ENCODE results near the gene APOD.
"Not testable (repeated sequence)": the region's sequence is repeated elsewhere in the genome, so short reads cannot be mapped to it uniquely, and the experiment has no call there.

Gene APOD

DNA sequence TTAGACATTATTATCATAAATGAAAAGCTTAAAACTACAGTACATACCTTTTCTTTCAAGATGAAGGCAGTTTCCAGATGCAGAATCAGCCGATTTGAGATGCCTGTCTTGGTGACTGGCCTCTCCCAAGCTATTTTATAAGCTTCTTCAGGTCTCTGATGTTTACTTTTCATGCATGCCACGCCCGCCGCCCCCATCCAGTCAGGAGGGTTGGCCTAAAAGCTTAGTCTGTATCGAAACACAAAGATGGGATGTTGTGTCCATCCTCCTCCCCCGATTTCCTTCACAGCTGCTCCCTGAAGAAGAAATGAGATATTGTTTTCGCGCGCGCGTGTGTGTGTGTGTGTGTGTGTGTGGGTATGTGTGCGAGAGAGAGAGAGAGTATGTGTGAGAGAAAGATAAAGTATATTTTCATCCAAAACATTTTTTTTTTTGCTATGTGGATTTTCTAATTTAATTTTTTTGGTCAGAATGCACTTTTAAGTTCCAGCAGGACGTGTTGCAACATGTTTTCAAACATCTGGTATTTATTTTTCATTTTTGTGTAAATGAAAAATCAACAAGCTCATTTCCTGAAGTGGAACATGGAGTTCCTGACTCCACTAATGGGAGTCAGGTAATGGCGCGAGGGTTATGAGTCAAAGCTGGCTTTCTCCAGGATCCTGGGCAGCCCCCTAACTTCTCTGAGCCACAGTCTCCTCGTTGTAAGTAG lies at the start of gene APOD:
APOD (minus strand) TSS at position 110 of the 712 bp plus-strand sequence. CDS start 4,479 bp downstream, outside the sequence.
- Histone ChIP-seq H3K27me3 (ENCODE audit: control insufficient read depth, insufficient read depth, low read length) (no peaks in the 10 kb centered on the region), H3K9me3 (ENCODE audit: control insufficient read depth, low read depth, low read length) (no peaks in the 10 kb centered on the region), H3K36me3 (ENCODE audit: control insufficient read depth, low read depth, low read length) (no peaks in the 10 kb centered on the region), H3K27ac (ENCODE audit: low read length) (no peak within 1 kb of the TSS), H3K4me1 (ENCODE audit: control insufficient read depth, low read depth, low read length) (no peaks in the 10 kb centered on the region), H3K9ac (ENCODE audit: low read length) (no peak within 1 kb of the TSS), H3K4me3 (ENCODE audit: low read length) (no peak within 1 kb of the TSS)

DNA sequence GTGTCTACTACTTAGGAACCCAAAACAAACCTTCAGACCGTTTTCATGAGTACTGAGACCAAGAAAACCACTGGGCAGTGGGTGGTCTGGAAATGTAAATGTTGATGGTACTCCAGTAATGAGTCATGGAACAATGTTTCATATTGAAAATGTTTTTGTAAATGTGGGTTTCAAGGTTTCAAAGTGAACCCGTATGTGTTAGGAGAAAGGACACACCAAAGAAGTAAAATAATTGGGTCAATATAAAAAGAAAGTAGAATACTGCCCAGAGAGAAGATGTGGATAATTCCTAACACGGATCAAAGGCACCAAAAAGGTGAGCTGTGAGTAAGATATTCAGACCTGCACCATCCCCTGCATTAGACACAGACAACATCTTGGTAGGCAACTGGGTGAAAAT lies 49.6 kb upstream of the APOD start:
- not testable (repeated sequence) for H3K4me3 ChIP-seq (ENCODE audit: low read length); H3K9me3 ChIP-seq (ENCODE audit: control insufficient read depth, low read depth, low read length); H3K27ac ChIP-seq (ENCODE audit: low read length); H3K36me3 ChIP-seq (ENCODE audit: control insufficient read depth, low read depth, low read length); H3K4me1 ChIP-seq (ENCODE audit: control insufficient read depth, low read depth, low read length); H3K9ac ChIP-seq (ENCODE audit: low read length); H3K27me3 ChIP-seq (ENCODE audit: control insufficient read depth, insufficient read depth, low read length)

DNA sequence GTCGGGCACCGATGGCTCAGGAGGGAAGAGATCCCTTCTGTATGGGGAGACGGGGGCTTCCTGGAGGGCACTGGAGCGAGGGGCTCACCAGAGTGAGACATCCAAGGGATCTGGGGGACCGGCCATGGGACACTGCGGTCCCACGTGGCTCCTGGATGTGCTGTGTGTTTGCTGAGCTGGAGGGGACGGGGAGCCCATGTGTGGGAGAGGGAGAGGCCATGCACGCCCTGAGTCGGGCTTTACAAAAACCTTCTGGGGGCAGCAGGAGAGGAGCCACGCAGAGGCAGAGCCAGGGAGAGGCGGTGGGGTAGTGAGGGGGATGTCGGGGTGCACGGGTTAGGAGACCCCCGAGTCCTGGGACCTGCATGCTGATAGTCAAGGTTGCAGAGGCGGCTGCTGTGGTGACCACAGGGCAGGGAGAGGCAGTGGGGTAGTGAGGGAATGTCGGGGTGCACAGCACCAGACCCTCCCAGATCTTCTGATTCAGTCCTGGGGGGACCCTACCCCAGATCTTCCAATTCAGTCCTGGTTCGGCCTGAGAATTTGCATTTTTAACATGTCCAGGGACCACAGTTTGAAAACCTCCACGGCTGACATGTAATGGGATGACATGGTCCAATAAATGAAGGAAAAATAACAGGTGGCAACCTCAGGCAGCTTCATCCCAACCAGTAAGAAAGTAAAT lies 48.9 kb upstream of the APOD start:
- H3K4me3 ChIP-seq (ENCODE audit: low read length); H3K4me1 ChIP-seq (ENCODE audit: control insufficient read depth, low read depth, low read length); H3K36me3 ChIP-seq (ENCODE audit: control insufficient read depth, low read depth, low read length); H3K27me3 ChIP-seq (ENCODE audit: control insufficient read depth, insufficient read depth, low read length); H3K9me3 ChIP-seq (ENCODE audit: control insufficient read depth, low read depth, low read length); H3K27ac ChIP-seq (ENCODE audit: low read length); H3K9ac ChIP-seq (ENCODE audit: low read length): not testable (repeated sequence)

DNA sequence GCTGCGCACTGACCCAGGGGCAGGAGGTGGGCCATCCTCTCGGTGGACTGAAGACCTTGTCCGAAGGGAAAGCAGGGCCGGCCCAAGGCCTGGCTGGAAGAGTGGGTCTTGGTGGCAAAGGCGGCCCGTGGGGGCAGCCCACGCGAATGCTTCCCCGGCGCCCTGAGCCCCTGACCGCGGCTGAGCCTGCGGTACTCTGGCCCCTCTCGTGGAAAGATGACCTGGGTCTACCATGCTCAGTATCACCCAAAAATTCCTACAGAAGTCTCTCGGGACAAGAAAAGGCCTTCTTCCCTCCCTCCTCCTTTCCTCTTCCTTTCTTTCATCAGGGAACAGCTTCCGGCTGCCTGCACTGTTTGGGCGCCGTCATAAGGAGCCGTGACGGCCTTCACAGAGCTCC lies 48.3 kb upstream of the APOD start:
- H3K9ac ChIP-seq (ENCODE audit: low read length); H3K4me3 ChIP-seq (ENCODE audit: low read length); H3K27me3 ChIP-seq (ENCODE audit: control insufficient read depth, insufficient read depth, low read length); H3K36me3 ChIP-seq (ENCODE audit: control insufficient read depth, low read depth, low read length); H3K27ac ChIP-seq (ENCODE audit: low read length); H3K9me3 ChIP-seq (ENCODE audit: control insufficient read depth, low read depth, low read length): not testable (repeated sequence)
- peaks cover 10% of the 10 kb centered on the region for H3K4me1 ChIP-seq (ENCODE audit: control insufficient read depth, low read depth, low read length)

DNA sequence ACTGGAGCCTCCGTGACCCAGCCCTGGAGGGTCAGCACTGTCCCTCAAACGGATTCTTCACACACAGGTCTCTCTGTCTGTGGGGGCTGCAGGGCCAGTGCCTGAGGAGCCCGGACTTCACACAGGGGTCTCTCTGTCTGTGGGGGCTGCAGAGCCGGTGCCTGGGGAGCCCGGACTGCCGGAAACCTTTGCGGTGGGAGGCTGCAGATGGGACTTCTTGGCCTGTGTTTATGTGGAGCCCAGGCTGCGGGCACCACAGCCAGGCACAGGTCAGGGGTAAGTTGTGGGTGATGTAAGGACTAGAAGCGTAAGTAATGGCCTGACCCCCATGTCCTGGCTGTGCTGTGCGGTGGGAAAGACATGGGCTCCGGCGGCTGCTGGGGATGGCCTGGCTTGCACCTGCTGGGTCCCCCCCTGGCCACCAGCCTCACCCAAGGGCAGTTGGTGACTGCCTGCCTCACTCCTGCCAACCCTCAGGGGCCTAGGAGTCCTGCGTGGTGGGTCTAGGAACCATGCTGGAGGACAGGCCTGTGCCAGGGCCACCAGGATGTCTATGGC lies 47.3 kb upstream of the APOD start:
- H3K36me3 ChIP-seq (ENCODE audit: control insufficient read depth, low read depth, low read length); H3K9ac ChIP-seq (ENCODE audit: low read length); H3K27ac ChIP-seq (ENCODE audit: low read length); H3K4me3 ChIP-seq (ENCODE audit: low read length); H3K27me3 ChIP-seq (ENCODE audit: control insufficient read depth, insufficient read depth, low read length); H3K9me3 ChIP-seq (ENCODE audit: control insufficient read depth, low read depth, low read length): not testable (repeated sequence)
- H3K4me1 ChIP-seq (ENCODE audit: control insufficient read depth, low read depth, low read length), result peaks cover 12% of the 10 kb centered on the region

DNA sequence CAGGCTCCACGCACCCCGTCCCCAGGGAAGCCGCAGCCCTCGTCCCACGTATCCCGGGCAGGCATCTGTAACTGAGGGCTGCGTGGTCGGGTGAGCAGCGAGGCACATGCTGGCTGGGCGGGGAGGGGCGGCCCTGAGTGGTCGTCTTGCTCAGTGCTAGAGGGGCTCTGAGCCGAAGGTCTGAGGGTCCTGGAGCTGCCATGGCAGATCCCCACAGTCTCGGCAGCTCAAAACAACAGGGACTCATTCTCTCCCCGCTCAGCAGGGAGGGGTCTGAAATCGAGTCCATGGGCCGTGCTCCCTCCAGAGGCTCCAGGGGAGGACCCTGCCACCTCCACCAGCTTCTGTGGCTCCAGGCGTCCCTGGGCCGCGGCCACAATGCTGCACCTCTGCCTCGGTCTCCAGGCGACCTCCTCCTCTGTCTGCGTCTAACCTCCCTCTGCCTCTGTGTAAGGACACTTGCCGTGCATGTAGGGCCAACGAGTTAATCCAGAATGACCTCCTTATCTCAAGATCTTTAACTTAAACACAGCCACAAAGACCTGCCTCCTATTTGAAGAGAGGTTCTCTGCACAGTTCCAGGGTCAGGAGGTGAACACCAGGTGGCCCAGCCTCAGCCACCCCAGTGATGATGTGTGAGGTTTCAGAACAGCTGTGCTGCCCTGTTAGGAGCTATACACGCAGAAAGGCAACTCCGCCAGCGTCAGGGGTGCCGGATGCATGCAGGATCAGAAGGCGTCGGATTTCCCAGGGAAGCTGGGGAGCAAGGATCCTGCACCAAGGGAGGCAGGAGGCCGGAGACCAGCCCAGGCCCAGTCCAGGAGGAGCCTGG lies 46.6 kb upstream of the APOD start:
- not testable (repeated sequence) for H3K9ac ChIP-seq (ENCODE audit: low read length); H3K4me3 ChIP-seq (ENCODE audit: low read length); H3K27me3 ChIP-seq (ENCODE audit: control insufficient read depth, insufficient read depth, low read length); H3K27ac ChIP-seq (ENCODE audit: low read length); H3K9me3 ChIP-seq (ENCODE audit: control insufficient read depth, low read depth, low read length); H3K36me3 ChIP-seq (ENCODE audit: control insufficient read depth, low read depth, low read length)
- peaks cover 12% of the 10 kb centered on the region for H3K4me1 ChIP-seq (ENCODE audit: control insufficient read depth, low read depth, low read length)

DNA sequence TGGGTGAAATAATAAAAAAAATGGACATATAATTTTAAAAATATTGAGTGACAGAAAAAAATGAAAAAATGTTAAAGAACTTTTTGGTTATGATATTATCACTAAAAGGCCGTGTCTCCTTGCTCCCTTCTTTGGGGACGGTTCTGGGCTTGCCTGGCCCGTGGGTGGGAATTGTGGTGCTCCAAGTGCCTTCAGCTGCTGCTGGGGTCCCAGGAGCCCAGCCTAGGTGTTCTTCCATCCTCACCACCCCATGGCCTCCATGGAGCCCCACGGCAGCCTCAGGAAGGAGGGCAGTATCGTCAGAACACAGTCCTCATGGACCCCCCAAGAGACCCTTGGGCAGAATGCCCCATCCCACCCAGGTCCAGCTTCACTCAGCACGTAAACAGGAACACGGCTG lies 45.9 kb upstream of the APOD start:
- H3K27ac ChIP-seq (ENCODE audit: low read length); H3K9ac ChIP-seq (ENCODE audit: low read length); H3K4me3 ChIP-seq (ENCODE audit: low read length); H3K9me3 ChIP-seq (ENCODE audit: control insufficient read depth, low read depth, low read length); H3K27me3 ChIP-seq (ENCODE audit: control insufficient read depth, insufficient read depth, low read length); H3K36me3 ChIP-seq (ENCODE audit: control insufficient read depth, low read depth, low read length): not testable (repeated sequence)
- H3K4me1 ChIP-seq (ENCODE audit: control insufficient read depth, low read depth, low read length), result peaks cover 12% of the 10 kb centered on the region

DNA sequence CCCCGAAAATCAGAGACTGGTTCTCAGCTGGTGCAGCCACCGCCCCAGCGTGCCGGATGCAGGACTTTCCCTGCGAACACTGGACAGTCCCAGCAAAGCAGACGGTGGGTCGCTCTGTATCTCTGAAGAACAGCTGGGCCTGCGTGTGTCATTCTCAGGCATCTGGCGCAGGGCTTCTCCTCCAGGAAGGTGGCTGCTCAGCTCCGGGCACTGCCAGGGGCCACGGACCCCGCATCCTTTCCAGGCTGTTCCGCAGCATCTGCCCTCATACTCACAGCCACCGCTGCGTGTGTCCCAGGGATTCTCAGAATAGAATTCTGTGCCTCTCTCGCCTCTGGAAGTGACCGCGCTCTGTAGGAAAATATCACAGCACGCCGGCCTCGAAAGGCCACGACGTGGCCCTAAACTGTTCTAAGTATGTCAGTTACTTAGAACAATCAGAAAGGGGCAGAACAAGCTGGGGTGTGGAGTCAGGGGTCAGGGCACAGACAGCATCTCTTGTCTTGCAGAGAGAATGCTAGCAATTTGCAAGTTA lies 44.7 kb upstream of the APOD start:
- H3K27me3 ChIP-seq (ENCODE audit: control insufficient read depth, insufficient read depth, low read length); H3K4me3 ChIP-seq (ENCODE audit: low read length); H3K9ac ChIP-seq (ENCODE audit: low read length); H3K36me3 ChIP-seq (ENCODE audit: control insufficient read depth, low read depth, low read length); H3K27ac ChIP-seq (ENCODE audit: low read length); H3K9me3 ChIP-seq (ENCODE audit: control insufficient read depth, low read depth, low read length): not testable (repeated sequence)
- peaks cover 12% of the 10 kb centered on the region for H3K4me1 ChIP-seq (ENCODE audit: control insufficient read depth, low read depth, low read length)

DNA sequence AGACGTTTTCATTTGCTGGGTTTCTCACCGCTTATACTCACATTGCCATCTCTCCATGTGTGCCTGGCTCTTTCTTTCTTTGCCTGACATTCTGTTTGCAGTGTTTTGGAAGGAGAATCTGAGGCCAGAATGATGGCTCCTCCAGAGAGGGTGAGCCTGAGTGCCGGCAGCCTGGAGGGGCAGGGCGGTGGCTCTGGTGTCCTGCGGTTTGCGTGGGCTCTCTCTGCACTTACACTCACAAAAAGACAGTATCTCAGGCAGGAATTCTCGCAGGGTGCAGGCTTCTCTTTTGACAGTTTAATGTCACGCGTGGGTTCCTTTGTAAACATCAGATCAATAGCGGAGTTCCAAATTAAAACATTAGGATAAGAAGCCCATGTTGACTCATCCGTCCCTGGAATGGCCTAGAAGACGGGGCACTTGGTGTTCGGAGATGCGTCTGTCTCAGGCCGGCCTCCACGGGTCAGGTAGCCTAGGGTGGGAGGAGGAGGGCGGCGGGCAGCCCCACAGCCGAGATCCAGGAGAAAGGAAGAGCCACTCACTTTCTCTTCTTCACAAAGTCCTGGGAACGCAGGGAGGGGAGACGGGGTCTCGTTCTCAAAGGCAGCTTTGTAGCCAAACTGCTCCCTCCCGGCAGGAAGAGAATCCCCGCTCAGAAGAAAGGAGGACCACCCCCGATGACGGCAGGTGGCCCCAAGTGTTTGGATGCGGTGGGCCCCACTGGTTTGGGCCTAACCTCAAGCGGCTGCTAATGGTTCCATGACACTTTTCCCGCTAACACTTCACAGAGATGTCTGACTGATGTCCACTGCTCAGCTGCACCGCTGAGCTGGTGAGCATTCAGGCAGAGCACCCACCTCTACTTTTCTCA lies 44.0 kb upstream of the APOD start:
- H3K36me3 ChIP-seq (ENCODE audit: control insufficient read depth, low read depth, low read length); H3K9ac ChIP-seq (ENCODE audit: low read length); H3K27me3 ChIP-seq (ENCODE audit: control insufficient read depth, insufficient read depth, low read length); H3K4me3 ChIP-seq (ENCODE audit: low read length); H3K9me3 ChIP-seq (ENCODE audit: control insufficient read depth, low read depth, low read length); H3K27ac ChIP-seq (ENCODE audit: low read length): not testable (repeated sequence)
- peaks cover 12% of the 10 kb centered on the region for H3K4me1 ChIP-seq (ENCODE audit: control insufficient read depth, low read depth, low read length)

DNA sequence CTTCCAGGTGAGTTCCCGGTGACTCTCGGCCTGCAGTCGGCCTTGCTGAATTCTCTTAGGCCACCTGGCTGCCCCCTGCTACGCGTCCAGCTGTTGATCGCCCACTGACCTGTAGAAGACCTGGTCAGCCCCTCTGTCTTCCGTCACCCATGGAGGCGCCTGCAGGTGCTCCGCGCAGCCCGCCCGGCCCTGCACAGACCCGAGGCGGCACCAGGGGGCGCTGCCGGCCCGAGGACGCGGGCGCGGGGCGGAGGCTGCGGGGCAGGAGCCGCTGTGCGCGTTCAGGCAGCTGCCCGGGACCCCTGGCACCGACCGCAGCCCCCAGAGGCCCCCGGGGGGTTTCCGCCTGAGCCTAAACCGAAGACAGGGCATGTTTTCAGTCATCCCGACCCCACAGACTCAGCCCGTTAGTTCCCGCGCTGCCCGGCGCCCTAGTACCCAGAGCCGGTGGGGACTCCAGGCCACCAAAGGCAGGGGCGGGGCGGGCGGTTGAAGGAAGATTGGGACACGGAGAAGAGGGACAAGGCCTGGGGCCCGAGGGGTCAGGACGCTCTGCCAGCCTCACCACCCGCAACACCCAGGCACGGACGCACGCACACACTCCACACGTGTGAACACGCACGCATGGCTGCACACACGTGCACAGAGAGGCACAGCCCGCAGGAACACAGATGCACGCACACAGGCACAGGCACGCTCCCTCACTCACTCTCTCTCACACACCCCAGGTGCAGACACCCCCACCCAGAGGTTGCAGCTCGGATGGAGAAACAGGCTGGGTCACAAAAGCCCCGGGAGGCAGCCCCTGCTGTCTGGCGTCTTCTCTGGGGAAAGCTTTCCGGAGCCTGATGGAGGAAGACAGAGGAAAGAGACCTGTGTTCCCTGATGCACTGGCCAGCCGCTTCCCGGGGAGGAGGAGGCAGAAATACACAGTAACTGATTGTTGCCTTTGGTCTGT lies 41.1 kb upstream of the APOD start:
- H3K9me3 ChIP-seq (ENCODE audit: control insufficient read depth, low read depth, low read length); H3K4me3 ChIP-seq (ENCODE audit: low read length); H3K9ac ChIP-seq (ENCODE audit: low read length); H3K27me3 ChIP-seq (ENCODE audit: control insufficient read depth, insufficient read depth, low read length); H3K27ac ChIP-seq (ENCODE audit: low read length); H3K36me3 ChIP-seq (ENCODE audit: control insufficient read depth, low read depth, low read length): not testable (repeated sequence)
- peaks cover 12% of the 10 kb centered on the region for H3K4me1 ChIP-seq (ENCODE audit: control insufficient read depth, low read depth, low read length)

All from iPS-18a (cell line).